Stimulated activated CD4-positive, alpha-beta T cell treated with anti-CD3 and anti-CD28 coated beads, TNF-alpha, amount 100 ng/mL, for 1 hour (primary cell): ENCODE measurements around the gene KIRREL3.

Experiments used
- DNase-seq, 3 donors: peaks; one replicate each; pipeline ENCODE4 v3.0.0-alpha.2; 2020; ENCODE audit warnings: low read depth in 3 of 3, low spot score in 1 of 3

The KIRREL3 gene

DNA sequence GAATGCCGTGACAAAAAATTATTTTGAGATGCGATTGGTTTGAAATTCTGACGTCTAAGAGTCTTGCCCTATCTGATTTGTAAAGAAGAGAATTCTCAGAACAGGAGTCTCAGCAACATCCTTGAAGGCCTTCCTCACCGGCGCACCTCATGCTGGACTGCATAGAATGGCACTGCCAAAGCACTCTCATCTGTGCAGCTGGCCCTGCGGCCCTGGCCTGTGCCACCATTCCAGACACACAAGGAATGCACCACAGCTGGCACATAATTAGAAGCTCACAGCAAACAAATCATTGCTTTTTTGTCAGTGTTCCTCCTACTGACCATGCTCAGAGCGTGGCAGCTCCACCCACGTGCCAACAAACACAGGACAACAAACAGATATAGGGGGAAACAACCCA, 166.0 kb downstream of the KIRREL3 start:
- no peak for DNase-seq

DNA sequence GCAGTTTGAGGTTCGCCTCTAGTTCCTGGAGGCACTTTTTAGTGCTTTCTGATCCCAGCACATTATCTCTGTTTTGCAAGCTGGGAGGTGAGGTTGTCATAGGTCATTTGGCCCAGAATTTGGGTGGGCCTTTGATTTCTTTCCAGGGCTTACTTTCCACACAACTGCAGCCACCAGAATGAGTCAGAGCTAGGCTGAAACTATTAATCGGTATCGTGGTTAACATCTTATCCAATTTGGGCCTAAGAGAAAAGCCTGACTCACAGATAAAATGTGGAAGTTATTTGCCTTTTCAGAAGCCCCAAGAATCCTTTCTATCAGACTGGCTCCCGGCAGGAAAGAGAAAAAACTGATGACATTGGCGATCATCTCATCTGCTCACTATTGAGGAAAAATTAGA, 166.4 kb downstream of the KIRREL3 start:
- DNase-seq: no peak

DNA sequence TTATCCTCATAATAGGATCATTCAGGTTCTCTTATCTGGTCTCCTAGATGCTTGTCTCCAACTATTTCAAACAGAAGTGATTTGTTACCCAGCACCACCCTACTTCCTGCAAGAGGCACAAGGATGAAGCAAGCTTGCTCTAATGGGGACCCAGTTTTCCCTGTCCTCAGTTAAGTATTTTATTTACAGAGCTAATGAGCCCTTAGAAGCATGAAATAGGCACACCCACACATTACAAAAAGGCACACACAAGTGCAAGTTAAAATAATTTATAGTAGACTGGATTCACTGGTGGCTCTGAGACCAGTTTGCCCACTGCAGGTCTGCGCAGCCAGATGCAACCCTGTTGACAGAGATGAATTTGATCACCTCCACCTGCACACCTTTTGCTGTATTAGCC, 167.5 kb downstream of the KIRREL3 start:
- DNase-seq: no peak

DNA sequence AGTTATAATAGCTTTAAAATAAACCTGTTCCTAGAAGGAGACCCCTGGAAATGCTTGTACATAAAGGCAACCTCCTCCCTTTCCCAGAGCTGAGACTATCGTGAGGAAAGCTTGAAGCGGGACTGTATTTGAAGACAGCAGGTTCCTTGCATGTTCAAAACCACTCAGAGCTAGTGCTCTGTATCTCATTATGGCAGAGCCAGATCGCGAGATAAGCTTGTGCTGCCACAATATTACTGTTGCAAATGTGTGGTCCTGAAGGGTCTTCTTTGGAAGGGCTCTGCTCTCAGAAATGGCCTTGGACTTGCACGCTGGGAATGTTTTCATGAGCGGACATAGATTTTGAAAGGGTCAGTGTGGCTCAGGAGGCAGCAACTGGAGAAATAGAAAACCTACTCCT, 168.2 kb downstream of the KIRREL3 start:
- DNase-seq: no peak

DNA sequence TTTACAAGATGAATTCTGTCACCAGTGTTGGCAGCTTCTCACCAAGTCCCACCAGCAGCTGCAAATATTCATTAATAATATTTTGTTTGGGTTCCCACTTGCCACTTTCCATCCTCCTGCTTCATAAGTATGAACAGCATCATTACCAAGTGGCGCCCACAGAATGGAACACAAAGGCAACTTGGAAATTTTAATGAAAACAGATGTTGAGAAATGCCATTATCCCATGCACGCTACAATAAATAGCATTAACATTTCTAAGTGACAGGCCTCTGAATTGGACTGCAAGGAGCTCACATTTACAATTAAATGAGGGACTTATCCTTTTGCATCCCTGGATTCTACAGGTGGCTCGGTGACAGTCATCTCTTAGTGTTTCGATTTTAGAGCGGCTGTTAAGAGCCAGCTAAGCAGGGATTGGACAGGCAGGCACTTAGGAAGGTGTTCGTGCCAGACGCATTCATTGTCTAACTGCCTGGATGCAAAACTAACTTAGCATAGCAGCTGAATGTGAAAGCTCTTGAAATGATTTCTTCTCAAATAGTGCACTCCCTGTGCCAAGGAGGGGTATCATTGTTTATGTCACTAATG, 170.3 kb downstream of the KIRREL3 start:
- DNase-seq: no peak

DNA sequence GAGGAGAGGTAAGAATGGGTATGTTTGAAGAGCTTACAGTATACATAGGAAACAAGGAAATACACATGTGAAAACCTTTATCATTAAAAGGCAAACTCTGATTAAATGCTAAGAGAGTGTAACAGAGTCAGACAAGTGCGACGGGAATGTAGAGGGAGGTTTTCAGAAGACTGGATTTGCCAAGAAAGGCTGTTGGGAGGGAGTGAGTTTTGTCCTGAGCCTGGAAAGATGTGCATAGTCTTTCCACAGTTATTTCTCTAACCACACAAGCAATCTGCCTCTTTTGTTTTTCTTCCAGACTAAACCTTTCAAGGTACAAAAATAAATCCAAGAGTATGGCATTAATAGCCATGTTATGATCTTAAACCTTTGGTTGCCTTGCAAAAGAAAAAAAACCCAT, 170.9 kb downstream of the KIRREL3 start:
- DNase-seq: no peak

DNA sequence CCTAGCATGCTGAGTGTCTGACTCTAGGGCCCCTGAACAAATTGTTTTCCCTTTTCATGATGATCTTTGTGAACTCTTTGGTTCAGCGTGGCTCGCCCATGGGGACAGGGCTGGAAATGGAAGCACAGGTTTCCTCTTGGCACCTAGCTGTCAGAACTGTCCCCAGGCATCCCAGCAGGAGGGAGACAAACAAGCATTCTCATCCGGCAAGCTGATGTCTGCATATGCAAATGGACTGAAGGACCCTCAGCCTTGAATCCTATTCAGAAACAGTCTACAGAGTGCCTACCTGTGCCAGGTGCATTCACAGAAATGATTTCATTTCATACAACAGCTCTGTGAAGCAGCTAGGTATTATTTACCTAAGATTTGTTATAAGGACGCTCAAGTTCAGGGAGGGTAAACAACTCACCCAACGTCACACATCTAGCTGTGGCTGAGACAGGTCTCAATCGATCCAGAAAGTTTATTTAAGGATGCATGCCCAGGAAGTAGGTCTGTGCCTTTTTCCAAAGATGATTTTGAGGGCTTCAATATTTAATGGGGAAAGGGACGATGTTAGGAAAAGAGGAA, 176.4 kb downstream of the KIRREL3 start:
- DNase-seq: no peak

DNA sequence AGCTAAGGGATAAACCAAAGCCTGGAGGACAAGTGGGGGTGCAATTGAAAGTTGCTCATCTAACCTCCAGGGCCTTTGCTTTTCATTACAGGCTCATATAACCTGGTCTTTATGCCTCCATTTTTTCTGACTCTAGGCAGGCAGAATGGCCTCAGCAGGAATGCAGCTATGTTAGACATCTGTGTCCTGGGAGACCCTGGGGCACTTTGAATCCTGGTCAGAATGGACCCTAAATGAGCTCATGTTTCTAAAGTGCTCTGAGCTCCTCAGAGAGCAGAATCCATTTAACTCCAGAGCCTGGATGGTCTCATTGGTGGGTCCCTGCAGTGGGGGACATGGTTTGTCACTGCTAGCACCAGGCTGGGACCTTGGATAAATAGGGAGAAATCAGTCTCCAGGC, 177.3 kb downstream of the KIRREL3 start:
- DNase-seq: no peak

DNA sequence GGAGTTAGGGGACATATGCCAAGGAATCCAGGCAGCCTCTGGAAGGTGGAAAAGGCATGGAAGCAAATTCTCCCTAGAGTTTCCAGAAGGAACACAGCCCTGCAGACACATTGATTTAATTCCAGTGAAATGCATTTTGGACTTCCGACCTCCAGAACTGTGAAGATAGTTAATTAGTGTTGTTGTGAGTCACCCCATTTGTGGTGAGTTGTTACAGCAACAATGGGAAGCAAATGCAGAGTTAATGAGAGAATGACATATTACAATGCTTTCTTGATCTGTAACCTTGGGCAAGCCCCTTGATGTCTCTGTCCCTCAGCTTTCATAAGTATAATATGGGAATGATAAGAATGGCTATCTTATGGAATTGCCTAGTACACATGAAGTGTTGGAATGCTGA, 178.7 kb downstream of the KIRREL3 start:
- no peak for DNase-seq

DNA sequence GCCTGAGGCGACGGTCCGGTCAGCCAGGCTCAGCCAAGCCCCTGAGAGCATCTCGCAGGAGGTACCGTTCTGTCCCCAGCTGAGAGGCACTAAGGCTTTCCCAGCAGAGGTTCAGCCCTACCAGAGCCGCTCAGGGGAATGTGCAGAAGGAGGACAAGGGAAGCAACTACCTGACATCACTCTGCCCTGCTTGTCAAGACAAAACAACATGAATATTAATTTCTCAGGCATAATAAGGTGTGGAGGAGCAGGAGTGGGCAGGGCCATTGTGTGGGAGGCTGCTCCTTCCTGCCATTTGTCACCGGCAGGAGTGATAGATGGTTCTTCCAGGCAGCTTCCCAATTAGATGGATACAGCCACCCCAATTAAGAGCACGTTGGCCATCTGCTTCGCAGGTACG, 181.4 kb downstream of the KIRREL3 start:
- DNase-seq: no peak

DNA sequence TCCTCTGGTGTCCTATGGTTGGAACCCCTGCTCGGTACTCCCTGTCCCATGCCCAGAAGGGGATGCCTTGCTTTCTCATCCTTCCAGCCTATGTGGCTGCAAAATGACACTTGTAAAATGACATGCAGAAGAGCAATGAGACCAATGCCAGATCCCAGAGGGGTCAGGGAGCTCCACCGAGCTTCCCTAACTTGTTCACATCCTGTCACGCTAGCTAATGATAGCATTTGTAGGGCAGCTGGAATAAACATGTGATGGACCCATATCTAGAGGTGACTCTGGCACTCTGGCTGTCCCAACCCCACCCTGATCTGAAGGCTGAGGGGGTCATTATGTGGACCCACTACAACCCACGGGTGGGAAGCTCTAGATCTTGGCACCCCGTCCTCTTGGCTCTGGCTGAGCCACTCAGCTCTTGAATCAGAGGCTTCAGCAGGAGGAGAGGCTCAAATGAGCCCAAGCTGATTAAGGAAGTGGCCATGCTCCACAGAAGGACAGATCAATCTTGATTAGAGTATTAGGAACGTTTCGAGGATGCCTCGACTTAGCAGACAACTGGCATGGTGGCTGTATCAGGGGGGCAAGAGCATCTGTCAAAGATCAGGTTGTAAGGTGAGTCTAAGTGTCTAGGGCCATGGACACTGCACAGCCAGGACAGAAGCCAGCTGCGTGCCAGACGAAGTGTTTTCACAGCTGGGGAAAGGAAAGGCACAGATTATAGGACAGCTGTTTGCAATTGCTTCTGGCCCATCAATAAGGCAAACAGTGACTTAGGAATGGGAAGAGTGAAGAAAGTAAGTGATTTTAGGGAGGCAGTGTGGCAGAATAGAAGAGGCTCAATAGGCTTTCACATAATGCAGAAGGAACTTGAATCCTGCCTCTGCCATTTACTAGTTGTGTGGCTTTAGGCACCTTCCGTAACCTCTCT, 182.8 kb downstream of the KIRREL3 start:
- DNase-seq: no peak

DNA sequence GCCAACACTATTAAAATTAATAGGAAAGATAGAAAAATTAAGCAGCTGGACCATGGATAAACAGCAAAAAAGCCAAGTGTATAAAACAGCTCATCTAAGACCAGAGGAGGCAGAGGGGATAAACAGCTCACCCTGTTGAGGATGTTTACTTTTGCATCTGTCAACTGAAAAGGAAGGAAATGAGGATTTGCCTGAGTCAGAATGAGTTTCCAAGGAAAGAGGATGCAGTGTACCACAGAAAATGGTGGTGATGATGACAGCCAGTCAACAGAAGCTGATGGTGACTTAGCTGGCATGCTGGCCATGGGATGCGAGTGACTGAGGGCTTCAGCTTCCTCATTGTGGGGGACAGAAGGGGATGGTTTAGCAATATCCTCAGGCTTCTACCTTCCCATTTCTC, 183.5 kb downstream of the KIRREL3 start:
- no peak for DNase-seq

DNA sequence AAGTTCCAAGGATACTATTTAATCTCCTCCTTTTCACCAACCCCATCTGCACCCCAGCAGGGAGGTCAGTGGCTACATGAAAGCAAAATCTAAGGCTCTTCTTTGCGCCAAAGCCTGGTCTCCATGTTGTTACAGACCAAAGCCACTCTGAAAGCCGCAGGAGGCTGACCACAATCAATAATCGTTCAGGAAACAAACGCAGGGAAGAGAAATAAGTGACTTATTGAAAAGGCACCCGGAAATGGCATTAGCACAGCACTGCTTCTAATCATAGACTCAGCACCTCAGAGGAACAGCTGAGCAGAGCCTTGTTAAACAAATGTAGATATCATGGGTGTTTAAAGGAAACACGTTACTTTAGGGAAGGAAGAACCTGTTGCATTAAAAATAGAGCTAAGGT, 183.9 kb downstream of the KIRREL3 start:
- no peak for DNase-seq

DNA sequence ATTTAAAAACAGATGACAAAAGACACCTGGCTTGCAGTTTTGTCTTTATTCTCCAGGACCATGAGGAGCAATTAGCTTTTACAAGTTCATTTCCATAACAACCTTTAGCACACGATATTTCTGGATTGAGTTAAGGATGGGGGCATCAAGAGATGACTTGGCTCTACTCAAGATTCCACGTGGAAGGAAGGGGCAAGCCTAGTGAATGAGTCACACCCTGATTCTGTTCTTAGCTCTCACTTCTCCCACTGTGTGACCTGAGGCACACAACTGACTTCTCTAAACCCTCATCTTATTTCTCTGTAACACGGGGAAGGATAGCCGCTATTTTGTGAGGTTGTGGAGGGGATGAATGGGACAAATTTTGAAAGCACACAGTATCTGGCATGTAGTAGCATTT, 185.5 kb downstream of the KIRREL3 start:
- no peak for DNase-seq

DNA sequence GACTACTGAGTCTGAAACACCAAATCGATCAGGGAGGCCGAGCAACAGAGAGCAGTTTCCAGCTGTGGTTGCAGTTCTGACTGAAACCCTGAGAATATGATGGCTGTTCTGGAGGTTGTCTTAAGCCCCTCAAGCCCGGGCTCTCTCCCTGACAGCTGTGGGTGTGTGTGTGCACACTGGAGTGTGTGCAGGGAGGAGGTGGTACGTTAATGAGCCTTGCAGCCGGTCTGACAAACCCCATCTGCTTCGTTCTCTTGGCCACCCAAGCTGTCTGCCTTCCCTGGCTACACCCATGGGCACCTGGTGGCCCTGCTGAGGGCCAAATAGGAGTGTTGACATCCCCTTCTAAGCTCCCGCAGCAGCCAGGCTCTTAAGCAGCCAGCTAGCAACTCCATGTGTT, 189.8 kb downstream of the KIRREL3 start:
- no peak for DNase-seq

DNA sequence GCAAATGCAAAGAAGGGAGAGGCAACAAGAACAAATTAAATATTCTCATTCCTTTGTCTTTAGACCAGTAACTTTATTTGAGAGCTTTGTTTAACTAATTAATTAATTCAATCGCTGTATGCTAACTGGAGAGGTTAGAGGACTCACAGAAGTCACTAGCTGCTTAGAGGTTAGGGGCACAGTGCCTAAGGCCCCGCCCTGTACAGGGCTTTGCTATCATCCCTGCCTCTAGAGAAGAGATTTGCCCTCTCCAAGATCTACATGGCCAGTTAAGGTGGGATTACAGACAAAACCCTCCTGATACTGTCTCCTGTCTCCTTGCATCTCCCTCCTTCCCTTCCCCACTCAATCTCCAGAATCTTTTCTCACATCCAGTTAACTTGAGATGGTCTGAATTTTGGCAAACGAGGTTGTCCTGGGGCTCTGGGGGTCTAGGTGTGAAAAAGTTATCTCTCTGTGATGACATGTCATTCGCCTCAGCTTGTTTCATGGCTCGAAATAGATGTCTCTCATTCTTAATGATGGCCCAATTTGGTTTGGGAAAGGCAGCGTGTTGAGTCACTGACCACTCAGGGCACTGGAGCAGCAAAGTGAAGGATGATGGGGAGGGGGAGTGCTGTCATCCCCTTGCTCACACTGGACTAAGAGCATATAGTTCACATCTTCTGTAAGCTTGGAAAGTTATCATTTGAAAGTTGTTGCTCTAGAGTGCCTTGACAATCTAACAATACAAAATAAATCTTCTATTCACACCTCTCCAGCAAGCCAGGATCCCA, 190.9 kb downstream of the KIRREL3 start:
- DNase-seq: no peak

DNA sequence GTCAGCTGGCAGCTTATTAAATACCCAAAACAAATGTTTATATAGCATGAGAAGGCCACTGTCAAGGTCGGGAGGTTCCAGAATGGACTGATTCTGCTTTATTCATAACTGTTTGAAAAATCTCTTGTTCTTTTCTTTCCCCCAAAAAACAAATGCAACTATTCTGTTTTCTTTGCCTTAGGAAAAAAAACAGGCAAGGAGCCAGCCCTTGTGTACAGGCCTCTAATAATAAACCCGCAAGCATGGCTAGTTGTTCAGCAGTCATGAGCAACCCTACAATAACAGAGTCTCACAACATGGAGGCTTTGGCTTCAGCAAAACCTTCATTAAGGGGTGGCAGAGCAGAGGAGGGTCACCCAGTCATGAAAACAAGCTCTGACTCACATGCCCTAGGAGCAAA, 191.7 kb downstream of the KIRREL3 start:
- DNase-seq: no peak

DNA sequence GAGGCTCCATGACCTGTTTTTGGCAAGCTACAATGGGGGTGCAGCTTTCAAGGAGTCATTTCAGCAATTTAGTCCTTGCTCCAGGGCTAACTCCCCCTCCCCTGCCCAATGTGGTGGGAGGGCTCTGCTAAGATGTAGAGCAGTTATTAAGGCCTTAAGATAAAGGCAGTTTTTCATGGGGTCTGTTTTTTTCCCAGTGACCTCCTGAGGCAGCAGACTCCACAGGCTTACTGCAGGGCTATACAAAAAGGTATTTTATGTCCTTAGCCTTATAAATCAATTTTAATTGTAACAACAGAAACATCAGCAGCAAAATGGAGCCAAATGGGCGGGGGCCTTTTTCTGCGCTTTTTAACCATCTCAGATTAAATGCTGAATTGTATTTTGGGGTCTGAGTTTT, 192.3 kb downstream of the KIRREL3 start:
- no peak for DNase-seq

DNA sequence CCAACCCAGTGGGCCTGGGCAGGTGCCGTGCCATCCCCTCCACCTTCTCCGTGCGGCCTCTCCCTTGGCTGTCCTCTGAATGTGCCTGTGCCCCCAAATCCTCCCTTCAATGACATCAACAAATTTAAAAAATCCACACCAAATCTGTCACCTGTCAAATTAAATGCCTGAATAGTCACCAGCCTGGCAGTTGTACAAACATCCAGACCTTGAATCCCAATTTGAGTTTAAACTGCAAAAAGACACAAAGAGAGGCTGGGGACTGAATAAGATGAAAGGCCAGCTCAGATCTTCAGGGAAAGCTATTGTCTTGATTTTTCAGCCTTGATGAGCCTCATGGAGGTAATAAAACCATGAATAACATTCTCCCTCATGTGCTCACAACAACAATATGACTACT, 194.7 kb downstream of the KIRREL3 start:
- no peak for DNase-seq

DNA sequence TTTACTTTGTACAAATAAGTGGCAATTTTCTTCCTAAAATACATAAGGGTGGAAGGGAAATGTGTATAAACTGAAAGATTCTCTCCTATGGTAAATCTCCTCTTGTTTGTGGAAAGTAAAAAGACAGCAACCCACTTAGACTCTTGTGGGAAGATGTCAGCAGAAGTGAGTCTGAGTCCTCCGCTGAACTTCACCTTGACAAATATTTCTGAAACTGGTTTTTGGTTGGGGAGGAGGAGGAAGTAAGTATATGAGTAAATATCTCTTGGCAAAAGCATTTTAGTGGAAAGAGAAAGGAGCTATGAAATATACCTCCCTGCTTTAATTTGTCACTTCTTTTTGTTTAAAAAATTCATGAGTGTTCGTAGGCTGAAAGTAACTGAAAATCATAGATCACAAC, 196.2 kb downstream of the KIRREL3 start:
- DNase-seq: no peak

DNA sequence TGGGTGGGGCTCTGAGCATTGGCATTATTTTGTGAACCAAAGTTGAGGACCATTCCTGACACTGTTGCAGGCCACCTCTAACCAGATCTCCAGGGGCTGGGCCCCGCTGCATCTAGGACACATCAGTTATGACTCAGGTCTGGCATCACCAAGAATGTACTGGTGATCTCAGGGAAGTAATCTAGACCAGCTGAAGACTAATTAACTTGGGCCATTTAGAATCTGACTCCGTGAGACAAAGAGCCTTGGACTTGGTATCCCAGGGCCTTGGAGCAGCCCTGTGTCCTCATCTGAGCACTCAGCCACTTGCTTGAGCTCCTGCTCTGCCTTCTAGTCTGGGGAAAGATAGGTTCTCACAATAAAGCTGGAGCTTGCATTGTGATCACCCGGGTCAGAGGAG, 200.6 kb downstream of the KIRREL3 start:
- no peak for DNase-seq
